GM19193 (cell line): Measurements from ENCODE around the gene MYH15.

ENCODE experiments used
- POLR2A ChIP-seq: IDR thresholded peaks from 4 replicates; pipeline ENCODE4 v1.6.1; 2011; ENCODE audit not compliant: insufficient read depth, insufficient read length; ENCODE audit errors: extremely low read depth

MYH15 gene

DNA sequence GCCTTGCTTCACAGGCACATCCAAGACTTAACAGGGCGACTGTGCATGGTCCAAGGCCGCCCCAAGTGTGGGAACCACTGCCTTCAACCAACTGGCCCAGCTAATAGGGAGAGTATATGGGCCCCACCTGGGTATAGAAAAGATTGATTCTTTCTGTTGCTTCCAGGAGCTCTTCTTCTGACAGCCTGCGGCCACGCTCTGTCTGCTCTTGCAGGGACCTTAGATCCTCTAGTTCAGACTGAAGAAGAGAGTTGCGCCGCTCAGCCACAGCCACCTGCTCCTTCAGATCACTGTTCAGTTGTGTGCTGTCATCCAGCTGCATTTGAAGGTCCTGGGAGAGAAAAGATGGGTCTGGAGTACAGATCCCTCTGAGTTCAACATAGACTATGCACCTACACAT lies 111.9 kb downstream of the MYH15 start:
- TF ChIP-seq POLR2A = no peak

DNA sequence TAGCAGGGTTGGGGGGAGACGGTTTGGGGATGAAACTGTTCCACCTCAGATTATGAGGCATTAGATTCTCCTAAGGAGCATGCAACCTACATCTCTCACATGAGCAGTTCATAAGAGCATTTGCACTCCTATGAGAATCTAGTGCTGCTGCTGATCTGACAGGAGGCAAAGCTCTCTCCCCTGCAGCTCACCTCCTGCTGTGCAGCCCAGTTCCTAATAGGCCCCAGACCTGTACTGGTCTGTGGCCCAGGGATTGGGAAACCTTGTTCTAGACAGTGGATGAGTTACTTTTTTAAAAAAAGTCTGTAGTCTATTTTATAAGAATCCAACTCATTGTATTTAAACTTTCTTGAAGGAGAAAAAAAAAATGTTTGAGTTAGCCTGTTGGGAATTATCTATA lies 114.1 kb downstream of the MYH15 start:
- TF ChIP-seq POLR2A = no peak

DNA sequence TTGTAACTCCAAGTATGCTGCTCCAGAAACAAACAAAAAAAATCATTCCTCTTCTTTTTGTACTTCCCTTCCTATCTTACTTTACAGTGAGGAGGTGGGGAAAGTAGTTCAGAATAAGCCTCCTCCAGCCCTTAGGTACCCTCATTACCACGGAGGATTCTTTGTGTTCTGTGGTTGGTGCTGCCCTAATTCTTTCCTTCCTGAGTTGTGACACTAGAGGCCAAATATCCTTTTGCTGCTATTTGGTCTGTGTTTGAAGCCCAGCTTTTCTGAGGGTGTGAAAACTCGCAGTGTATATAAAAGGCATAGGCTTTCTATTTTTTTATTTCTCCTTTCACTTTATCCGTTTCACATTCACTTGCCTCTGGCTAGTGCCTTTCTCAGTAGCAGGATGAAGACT lies 115.8 kb downstream of the MYH15 start:
- no peak for TF ChIP-seq POLR2A

DNA sequence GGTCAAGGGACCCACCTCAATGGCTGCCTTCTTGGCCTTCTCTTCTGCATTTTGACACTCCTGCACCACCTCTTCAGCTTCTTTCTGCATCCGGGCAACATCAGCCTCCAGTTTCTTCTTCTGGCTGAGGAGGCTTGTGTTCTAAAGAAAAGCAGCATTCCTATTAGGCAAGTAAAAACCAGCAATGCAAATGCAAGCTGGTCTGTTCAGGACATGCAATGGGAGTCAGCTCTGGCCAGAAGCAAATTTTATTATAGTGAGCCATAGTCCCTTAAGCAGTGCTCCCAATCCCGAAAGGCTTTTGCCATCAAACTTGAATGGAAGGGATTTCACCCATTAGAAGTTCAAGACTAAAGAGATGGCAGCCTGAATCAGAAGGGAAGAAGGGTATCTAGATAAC lies 116.4 kb downstream of the MYH15 start:
- TF ChIP-seq POLR2A = no peak

DNA sequence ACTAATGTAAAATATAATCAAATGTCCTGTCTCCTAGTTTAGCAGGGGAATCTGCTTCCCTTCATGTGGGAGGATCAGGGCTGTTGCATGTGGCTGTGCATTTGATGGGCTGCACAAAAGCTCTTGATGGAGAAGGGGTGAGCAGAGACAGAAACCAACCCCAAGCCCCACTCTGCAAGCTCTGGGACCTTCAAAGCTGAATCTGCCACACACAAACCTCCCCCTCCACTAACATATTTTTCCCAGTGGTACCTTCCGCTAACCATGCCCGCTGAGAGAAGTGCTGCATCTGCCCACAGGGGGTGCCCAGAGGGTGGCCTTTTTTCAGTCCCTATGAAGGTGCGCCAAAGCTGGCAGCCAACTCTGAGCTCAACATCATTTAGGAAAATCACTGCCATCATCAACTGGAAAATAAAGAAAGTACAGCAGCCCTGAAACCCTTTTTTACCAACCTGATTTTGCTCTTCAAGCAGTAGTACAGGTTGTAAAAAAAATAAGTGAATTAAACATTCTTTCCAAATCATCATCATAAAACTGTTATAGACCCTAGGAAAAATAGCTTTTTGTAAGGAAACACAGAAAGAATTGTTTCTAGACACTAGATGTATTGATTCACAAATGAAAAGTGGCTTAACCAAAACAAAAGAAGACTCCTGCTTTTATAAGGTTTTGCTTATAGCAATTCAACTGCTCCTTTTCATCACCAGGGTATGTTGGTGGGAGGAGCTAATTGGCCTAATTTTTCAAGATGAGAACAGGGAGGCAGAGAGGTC lies 117.1 kb downstream of the MYH15 start:
- no peak for TF ChIP-seq POLR2A

DNA sequence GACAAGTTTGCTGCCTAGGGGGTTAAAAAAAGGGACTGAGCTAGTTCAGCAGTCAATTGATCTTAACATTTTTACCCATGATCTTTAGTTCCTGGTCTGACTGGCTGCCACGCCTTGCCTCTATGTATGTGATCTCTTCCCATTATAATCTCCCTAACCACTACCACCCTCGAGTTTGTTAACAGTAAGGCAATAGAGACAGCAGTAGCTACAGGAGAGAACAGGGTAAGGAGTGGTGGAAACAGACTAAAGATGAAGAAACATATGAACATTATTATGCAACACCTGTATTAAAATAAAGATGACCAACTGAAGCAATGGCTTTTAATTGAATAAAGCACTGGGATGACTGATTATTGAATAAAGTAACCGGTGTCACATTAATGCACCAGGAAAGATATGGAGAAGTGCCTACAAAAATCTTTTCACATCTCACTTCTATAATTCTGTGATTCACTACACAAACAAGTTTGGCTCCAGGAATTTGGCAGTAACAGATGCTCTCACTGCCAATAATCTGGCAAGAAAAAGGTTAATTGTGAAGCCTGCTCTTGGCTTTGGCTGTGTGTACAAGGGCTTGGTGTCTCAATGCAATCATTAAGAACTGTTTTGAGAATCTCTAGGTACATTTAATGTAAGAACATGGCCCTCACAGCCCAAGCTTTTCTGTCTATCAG lies 118.3 kb downstream of the MYH15 start:
- no peak for TF ChIP-seq POLR2A

DNA sequence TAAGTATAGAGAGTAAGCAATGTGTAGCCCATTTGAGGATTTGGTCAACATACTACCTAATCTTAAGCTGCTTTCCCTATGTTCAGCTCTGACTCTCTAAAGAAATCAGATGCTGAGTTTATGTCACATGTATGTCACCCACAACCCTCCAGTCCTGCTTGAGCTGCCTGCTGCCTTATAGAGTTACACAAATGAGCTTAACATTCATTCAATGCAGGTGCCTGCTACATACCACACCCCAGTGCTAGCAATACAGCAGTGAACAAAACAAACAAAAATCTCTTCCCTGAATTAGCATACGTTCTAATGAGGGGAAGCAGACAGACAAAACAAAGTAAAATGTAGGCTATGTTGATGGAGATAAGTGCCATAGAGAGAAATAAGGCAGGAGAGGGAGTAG lies 121.0 kb downstream of the MYH15 start:
- no peak for TF ChIP-seq POLR2A

DNA sequence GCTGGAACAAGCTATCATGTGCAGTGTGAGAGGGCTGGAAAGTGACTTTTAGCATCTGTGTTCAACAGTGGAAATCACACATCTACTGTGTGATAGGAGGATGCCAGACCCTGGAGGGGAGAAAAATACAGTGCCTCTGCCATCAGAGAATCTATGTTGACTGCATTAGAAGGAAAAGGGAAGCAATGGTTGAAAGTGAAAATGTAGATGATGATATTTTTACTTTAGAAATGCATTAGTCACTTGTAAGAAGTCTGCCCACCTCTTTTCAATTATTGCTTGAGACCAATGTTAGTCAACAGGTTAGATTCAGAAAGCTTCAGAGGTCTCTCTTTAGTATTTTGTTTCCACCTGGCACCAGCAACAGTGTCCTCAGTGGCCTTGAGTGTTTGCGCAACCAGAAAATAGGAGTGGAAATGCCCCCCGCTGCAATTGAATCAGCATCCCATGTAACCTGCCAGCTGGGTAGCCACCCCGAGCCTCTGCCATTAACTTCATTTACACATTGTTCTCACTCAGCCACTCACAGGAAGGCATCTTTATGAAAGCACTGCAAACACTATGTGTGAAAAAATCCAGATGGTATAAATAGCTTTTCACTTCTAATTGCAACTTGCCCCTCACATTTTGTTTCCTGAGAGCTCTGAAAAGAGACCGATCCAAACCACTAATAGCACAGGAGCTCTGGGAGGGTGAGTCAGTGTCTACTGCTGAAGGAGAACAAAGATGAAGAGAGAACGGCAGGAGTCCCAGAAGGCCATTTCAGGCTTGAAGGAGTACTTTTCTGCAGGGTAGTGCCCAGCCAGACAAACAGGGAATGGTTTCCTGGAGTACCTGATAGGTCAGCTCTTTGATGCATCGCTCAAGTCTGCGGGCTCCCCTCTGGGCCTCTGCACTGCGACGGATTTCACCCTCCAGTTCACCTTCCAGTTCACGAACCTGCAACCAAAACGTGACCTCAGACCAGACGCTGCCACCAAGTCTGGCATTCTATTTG lies 122.0 kb downstream of the MYH15 start:
- no peak for TF ChIP-seq POLR2A

DNA sequence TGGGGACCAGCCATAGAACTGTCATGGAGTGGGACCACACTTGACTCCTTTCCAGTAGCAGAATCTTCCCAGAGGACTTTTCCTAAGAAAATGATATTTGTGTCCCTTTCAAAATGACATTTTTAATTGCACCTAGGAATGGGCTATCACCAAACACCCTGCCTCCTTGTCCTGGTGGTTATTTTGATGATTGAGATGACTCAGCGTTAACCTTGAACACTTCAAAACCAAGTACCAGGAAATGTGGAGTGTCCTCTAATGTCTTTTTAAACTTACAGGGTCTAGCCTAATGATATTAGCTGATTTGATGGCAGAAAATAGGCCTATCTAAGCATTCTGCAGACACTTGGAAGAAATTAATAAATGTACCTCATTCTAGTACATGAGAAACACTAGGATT lies 123.3 kb downstream of the MYH15 start:
- TF ChIP-seq POLR2A = no peak

DNA sequence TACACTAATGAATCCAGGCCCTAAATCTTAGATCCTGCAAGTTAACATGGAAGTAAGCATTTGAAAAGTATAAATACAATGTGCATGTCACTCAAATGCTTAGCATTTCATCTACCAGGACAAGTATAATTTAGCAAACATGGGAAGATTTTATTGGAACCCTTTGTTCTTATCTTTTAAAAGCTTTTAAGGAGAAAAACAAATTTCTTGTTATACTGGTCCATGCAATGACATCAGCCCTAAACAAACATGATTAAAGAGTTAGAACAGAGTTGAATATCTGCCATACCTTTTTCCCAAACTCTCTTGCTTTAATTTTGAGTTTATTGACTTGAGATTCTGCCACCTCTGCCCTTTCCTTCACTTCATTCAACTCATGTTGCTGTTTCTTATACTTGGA lies 127.1 kb downstream of the MYH15 start:
- no peak for TF ChIP-seq POLR2A

DNA sequence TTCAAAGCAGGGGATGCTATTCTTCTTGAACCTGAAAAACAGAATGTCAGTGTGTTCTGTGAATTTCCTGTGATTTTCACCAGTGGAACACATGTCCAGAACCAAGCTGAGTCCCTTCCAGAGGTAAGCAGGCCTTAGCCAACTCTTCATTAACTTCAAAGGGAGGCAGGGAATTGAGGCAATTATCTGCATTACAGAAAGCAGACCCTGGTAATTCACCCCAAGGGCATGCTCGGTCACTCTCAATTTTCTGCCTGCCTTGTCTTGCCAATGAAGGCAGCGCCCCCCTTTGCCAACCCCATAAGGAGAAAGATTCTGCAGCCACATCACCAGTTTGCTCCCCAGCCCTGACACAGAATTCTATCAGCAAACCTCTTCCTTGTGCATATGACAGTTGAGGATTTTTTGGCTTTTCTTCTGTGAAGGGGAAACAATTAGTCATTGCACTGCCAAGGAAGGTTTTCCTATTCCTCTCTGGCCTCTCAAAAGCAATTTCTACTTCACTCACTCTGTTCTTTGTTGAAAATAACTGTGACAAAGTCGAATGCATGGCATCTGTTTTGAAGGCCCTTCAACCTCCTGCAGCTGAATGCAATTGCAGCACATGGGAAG lies 128.8 kb downstream of the MYH15 start:
- no peak for TF ChIP-seq POLR2A

DNA sequence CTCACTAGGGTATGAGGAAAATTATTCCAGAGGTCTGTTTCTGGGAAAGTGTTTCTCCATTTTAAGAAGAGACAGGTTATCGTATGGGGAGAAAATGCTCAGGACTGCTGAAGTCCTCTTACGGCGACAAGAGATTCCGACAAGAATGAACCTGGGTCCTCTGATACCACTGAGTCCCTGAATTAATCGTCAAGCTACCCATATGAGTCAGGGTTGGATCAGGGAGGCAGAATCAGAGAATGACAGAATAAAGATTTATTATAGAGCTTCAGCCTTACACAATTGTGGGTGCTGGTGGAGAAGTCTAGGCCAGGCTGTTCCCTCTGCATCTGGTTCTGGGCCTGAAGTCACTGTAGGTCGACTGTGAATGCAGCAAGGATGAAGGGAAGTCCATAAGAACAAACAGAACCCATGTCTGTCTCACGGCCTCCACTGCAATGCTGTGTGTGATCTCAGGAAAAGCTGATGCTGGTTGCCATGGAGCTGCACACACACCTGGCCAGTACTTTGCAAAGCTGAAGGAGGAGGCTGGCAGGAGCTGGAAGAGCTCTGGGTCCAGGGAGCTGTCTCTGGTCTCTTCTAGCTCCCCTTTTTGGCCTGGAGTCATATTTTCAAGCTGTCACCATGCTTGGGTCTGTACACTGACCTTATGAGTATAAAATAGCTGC lies 130.1 kb downstream of the MYH15 start:
- no peak for TF ChIP-seq POLR2A

DNA sequence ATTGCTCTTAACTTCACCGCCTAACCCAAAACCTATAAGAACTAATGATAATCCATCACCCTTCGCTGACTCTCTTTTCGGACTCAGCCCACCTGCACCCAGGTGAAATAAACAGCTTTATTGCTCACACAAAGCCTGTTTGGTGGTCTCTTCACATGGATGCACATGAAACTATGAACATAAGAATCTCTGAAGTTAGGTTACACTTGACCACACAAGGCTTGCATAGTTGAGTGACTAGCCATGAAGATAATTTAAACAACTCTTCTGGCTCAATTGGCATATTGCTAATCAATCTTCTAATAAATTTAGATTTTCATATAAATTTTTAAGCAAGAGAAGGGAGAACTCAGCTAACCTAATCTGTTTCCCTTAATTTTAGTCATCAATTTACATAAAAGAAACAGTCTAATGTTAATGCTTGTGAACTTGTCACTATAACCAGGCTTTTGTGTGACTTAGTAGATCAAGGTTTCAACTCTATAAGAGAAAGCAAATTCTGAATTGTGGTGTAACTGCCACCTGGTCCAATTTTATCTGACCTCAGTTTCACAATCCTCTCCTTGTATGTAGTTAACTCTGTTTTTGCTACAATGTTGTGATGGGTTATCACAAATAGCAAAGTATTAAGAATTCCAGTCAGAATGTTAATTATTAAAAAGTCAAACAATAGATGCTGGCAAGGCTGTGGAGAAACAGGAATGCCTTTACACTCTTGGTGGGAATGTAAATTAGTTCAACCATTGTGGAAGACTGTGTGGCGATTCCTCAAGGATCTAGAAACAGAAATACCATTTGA lies 132.0 kb downstream of the MYH15 start:
- TF ChIP-seq POLR2A = no peak
